ENCODE results near the gene PKD2L2.

DNA sequence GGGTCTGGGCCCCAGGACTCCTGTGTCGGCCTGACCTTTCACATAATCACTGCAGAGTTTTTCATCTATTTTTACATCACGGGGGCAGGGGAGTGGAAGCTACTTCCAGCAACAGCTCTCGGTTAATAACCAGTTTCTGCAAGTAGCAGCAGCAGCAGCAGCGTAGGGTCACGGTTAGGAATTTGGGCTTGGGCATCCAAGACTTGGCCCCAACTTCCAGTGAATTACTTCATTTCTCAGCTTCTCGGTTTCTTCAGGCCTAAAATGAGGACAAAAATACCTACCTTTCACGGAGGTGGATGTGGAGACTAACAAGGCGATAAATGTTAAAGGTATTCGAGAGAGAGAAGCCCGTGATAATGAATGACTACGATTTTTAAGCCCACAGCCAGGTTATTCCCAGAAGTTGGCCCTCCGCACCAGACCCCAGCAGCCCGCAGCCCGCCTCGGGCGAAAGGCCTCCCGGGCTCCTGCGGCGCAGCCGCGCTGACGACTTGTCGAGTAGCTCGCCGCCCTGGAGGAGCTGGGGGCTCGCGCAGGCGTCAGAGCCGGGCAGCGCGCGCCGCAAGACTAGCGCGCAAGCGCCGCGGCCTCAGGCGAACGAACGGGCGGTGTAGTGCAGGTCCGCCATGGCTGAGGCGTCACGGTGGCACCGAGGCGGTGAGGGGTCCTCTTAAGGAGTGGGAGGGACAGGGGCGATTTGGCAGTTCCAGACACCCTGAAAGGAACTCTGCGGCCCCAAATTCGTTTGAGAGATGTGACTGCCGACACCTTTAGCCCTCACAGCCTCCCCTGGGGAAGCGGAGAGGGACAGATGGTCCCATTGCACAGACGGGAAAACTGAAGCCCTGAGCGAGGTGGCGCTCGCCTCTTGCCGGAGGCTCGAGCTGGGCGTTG is at the start of gene PKD2L2:
- TF ChIP-seq POLR2A (IDR thresholded peaks at IDR 0.05; ENCODE audit: low read length) (peak; percentile 88), GATA1 (IDR thresholded peaks at IDR 0.05; ENCODE audit: low read depth, low read length) (no peak)
